Measurements from ENCODE around the gene HAO1. TPM values are rescaled to one million over a fixed set of nuclear protein-coding genes. Genes with fewer than 3 reads are reported as not detected.

Gene HAO1
- total and polyA plus RNA-seq, 2 of the 13 experiments (the other 11 are each of a cell fraction or from before 2014, with no cell fraction given) = 0.03 TPM; not detected in 1

DNA sequence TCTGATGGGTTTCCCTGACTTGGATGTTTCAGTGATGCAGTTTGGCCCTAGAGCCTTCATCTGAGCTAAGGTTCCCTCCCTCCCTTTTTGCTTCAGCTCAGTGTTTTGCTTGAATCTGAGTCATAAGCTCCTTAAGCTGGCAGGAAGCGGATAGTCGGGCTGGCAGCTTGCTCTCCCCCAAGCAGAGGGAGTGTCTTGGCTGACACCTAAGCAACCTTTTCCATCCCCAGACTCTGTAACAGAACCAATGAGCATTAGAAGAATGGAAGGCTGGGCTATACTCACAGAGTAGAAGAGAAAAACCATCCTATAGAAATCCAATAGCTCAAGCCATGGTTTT is 98.3 kb downstream of the HAO1 start:
- WGBS (ENCODE audit: low lambda C conversion rate) = 31% methylated on average over 2 of the region's 2 CpGs
- Histone ChIP-seq H2AFZ (ENCODE audit: low read length) (no peak overlapping the region), H3K4me1 (ENCODE audit: insufficient read depth, low read length) (no peaks in the 10 kb centered on the region), H3K4me3 (replicated peaks in 1 of 3; ENCODE audit: insufficient read depth in 1 of 3, low read depth in 2 of 3, low read length in 3 of 3) (no peak overlapping the region), H3K4me2 (ENCODE audit: low read depth, low read length) (no peak overlapping the region), H3K27ac (ENCODE audit: extremely low read length, insufficient read depth, low read length) (no peak overlapping the region), H3K79me2 (ENCODE audit: insufficient read depth, low read length) (no peaks in the 10 kb centered on the region), H3K9me3 (ENCODE audit: low read length) (no peaks in the 10 kb centered on the region), H3K36me3 (replicated peaks in 1 of 2; ENCODE audit: control insufficient read depth in 1 of 2, insufficient read depth in 2 of 2, low read length in 2 of 2) (no peaks in the 10 kb centered on the region), H3K27me3 (ENCODE audit: control insufficient read depth in 1 of 2, insufficient read depth in 2 of 2, low read length in 2 of 2) (no peaks in the 10 kb centered on the region), H4K20me1 (ENCODE audit: insufficient read depth, low read length) (no peaks in the 10 kb centered on the region), H3K9ac (ENCODE audit: insufficient read depth, low read depth, low read length) (no peak overlapping the region)
- TF ChIP-seq, protein P1, sequence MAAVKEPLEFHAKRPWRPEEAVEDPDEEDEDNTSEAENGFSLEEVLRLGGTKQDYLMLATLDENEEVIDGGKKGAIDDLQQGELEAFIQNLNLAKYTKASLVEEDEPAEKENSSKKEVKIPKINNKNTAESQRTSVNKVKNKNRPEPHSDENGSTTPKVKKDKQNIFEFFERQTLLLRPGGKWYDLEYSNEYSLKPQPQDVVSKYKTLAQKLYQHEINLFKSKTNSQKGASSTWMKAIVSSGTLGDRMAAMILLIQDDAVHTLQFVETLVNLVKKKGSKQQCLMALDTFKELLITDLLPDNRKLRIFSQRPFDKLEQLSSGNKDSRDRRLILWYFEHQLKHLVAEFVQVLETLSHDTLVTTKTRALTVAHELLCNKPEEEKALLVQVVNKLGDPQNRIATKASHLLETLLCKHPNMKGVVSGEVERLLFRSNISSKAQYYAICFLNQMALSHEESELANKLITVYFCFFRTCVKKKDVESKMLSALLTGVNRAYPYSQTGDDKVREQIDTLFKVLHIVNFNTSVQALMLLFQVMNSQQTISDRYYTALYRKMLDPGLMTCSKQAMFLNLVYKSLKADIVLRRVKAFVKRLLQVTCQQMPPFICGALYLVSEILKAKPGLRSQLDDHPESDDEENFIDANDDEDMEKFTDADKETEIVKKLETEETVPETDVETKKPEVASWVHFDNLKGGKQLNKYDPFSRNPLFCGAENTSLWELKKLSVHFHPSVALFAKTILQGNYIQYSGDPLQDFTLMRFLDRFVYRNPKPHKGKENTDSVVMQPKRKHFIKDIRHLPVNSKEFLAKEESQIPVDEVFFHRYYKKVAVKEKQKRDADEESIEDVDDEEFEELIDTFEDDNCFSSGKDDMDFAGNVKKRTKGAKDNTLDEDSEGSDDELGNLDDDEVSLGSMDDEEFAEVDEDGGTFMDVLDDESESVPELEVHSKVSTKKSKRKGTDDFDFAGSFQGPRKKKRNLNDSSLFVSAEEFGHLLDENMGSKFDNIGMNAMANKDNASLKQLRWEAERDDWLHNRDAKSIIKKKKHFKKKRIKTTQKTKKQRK (IDR thresholded peaks at IDR 0.05; ENCODE audit: low read length) = no peak
- TF ChIP-seq TP53 (CRISPR knock-in tag; conservative IDR thresholded peaks at IDR 0.05) (no peak), SALL2 (CRISPR knock-in tag; IDR thresholded peaks at IDR 0.05) (no peak), NRL (CRISPR knock-in tag; IDR thresholded peaks at IDR 0.05; ENCODE audit: borderline replicate concordance) (no peak), ZFX (CRISPR knock-in tag; IDR thresholded peaks at IDR 0.05; ENCODE audit: low read depth) (no peak), SMARCC2 (IDR thresholded peaks at IDR 0.05) (no peak)
- TF ChIP-seq, protein P2, sequence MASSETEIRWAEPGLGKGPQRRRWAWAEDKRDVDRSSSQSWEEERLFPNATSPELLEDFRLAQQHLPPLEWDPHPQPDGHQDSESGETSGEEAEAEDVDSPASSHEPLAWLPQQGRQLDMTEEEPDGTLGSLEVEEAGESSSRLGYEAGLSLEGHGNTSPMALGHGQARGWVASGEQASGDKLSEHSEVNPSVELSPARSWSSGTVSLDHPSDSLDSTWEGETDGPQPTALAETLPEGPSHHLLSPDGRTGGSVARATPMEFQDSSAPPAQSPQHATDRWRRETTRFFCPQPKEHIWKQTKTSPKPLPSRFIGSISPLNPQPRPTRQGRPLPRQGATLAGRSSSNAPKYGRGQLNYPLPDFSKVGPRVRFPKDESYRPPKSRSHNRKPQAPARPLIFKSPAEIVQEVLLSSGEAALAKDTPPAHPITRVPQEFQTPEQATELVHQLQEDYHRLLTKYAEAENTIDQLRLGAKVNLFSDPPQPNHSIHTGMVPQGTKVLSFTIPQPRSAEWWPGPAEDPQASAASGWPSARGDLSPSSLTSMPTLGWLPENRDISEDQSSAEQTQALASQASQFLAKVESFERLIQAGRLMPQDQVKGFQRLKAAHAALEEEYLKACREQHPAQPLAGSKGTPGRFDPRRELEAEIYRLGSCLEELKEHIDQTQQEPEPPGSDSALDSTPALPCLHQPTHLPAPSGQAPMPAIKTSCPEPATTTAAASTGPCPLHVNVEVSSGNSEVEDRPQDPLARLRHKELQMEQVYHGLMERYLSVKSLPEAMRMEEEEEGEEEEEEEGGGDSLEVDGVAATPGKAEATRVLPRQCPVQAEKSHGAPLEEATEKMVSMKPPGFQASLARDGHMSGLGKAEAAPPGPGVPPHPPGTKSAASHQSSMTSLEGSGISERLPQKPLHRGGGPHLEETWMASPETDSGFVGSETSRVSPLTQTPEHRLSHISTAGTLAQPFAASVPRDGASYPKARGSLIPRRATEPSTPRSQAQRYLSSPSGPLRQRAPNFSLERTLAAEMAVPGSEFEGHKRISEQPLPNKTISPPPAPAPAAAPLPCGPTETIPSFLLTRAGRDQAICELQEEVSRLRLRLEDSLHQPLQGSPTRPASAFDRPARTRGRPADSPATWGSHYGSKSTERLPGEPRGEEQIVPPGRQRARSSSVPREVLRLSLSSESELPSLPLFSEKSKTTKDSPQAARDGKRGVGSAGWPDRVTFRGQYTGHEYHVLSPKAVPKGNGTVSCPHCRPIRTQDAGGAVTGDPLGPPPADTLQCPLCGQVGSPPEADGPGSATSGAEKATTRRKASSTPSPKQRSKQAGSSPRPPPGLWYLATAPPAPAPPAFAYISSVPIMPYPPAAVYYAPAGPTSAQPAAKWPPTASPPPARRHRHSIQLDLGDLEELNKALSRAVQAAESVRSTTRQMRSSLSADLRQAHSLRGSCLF (CRISPR knock-in tag; IDR thresholded peaks at IDR 0.05; ENCODE audit: borderline replicate concordance) = no peak
- DNase-seq (ENCODE audit: low spot score) = no peak
- no TSS peak for BruUV-seq (replicated peaks)
- no peak for ATAC-seq
- in situ Hi-C loops (cut with HindIII; ENCODE audit: extremely low pct_ligation_motif_present, low pct_unique_long_range_greater_than_20kb) (no loop called here), intact Hi-C loops (cut with micrococcal nuclease; ENCODE audit: unreplicated experiment) (no loop called here)
- no peak for FAIRE-seq
- ChIA-PET POLR2A (no interaction called here), CTCF (ENCODE audit: low intra/inter-chr PET ratio, low total read pairs) (no interaction called here)
